ENCODE results near the gene CPNE6. TPM values are rescaled to one million over a fixed set of nuclear protein-coding genes. Genes with fewer than 3 reads are reported as not detected.

Gene CPNE6
- total and polyA plus RNA-seq, 2 of the 13 experiments (the other 11 are each of a cell fraction or from before 2014, with no cell fraction given) = not detected

- TF ChIP-seq CENPT (CRISPR knock-in tag; IDR thresholded peaks at IDR 0.05; ENCODE audit: low read depth) = no peak
- TF ChIP-seq FOXK2 (IDR thresholded peaks at IDR 0.05) = no peak
- peak; percentile 37 for TF ChIP-seq AGO2 (optimal IDR thresholded peaks at IDR 0.05; ENCODE audit: low read depth, low read length)
- no peak for TF ChIP-seq NCOA5 (CRISPR knock-in tag; IDR thresholded peaks at IDR 0.05)
- TF ChIP-seq SIX4 (CRISPR knock-in tag; IDR thresholded peaks at IDR 0.05) = no peak
- no peak for TF ChIP-seq ZNF615 (CRISPR knock-in tag; IDR thresholded peaks at IDR 0.05; ENCODE audit: borderline replicate concordance)
- 0 out of 2 replicates have a peak, but pooled peaks have one; percentile 33 for TF ChIP-seq NR0B2 (CRISPR knock-in tag; IDR thresholded peaks at IDR 0.05)
- TF ChIP-seq PRDM10 (CRISPR knock-in tag; IDR thresholded peaks at IDR 0.05; ENCODE audit: low read depth) = no peak
- 0 out of 2 replicates have a peak, but pooled peaks have one; percentile 26 for TF ChIP-seq KLF13 (CRISPR knock-in tag; IDR thresholded peaks at IDR 0.05)
- TF ChIP-seq ZNF839 (CRISPR knock-in tag; IDR thresholded peaks at IDR 0.05; ENCODE audit: borderline replicate concordance) = peak; percentile 23; the same call in 1 of the 2 replicates
Measured at GRCh38 chr14:24122898-24123297, 51.5 kb downstream of the CPNE6 start (continued).

All from HepG2 (cell line).